ENCODE results near the gene SPAG4. TPM values are rescaled to one million over a fixed set of nuclear protein-coding genes. Genes with fewer than 3 reads are reported as not detected.

SPAG4 gene
- total and polyA plus RNA-seq, 10 of the 15 experiments (the other 5 are each of a cell fraction or from before 2014, with no cell fraction given): 0.90 to 12.5 (median 2.4) TPM

DNA sequence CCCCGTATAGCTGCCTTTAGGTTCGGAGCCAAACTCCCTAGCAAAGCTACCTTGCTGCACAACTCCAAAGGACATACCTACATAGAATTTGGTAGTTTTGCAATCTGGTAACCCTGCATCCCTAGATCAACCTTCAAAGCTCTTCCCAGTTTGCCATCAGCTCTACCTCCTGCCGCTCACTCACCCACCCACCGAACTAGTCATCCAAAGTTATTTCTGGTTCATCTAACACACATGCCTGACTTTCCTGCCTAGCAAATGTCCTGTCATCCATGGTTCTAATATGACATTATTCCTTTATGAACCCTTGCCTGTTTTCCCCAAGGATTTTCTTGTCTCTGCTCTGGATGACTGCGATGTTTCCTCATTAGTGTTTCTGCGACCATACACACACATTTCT, 21.6 kb downstream of the SPAG4 start:
- WGBS (ENCODE audit: insufficient coverage, insufficient replicate concordance, low lambda C conversion rate, missing lambda C conversion rate): 99% methylated on average over 6 of the region's 6 CpGs
- ChIA-PET SMC1A (ENCODE audit: uncharacterized antibody, unreplicated experiment) (interaction anchor here (1.2 to 1.6 kb wide), 2 partner anchors 11 to 21 kb away, joined by 3 to 4 read pairs; partner anchors contain the start of gene SPAG4), RAD21 (ENCODE audit: unreplicated experiment) (no interaction called here), CTCF (interaction anchor here (0.6 to 1.2 kb wide), 3 partner anchors 18 to 80 kb away, joined by 3 to 4 read pairs (median 4); no protein-coding TSS in a partner anchor), POLR2A (no interaction called here)
- no peak overlapping the region for H2AFZ ChIP-seq (ENCODE audit: control insufficient read depth, low read depth, low read length)
- ATAC-seq: no peak
- no peaks in the 10 kb centered on the region for H4K20me1 ChIP-seq (ENCODE audit: control insufficient read depth, insufficient read depth)
- in situ Hi-C loops (cut with MboI) (no loop called here), intact Hi-C loops (cut with micrococcal nuclease; ENCODE audit: unreplicated experiment) (no loop called here)
- H3K27ac ChIP-seq (ENCODE audit: control insufficient read depth, insufficient read depth): no peak overlapping the region
- H3K9me3 ChIP-seq (replicated peaks; ENCODE audit: control insufficient read depth, insufficient read depth, low read length): no peaks in the 10 kb centered on the region
- no peak for DNase-seq (ENCODE audit: low read depth, low spot score)
- no peak overlapping the region for H3K4me3 ChIP-seq
- no peaks in the 10 kb centered on the region; the same call in none of the 2 replicates for H3K79me2 ChIP-seq (ENCODE audit: control insufficient read depth, insufficient read depth, low read length)
- BruUV-seq (replicated peaks): no TSS peak
- FAIRE-seq: peak; percentile 18
- no peak overlapping the region for H3K4me2 ChIP-seq (ENCODE audit: control insufficient read depth, insufficient read depth)
- H3K4me1 ChIP-seq (ENCODE audit: control insufficient read depth, insufficient read depth, low read length): no peaks in the 10 kb centered on the region
- H3K27me3 ChIP-seq (replicated peaks in 1 of 2; ENCODE audit: control insufficient read depth in 2 of 2, insufficient read depth in 2 of 2, low read length in 1 of 2): no peaks in the 10 kb centered on the region
- H3K36me3 ChIP-seq (ENCODE audit: control insufficient read depth in 2 of 2, insufficient read depth in 2 of 2, low read length in 1 of 2): peaks cover 3 to 11% of the 10 kb centered on the region in 2 experiments; a peak in 3 of 4 replicates
- no peak for TF ChIP-seq ZNF274 (IDR thresholded peaks at IDR 0.05; ENCODE audit: insufficient read depth, insufficient read length)
- no peak for TF ChIP-seq MXI1 (IDR thresholded peaks at IDR 0.05; ENCODE audit: low read depth, low read length)
- no peak for TF ChIP-seq SPI1 (IDR thresholded peaks at IDR 0.05; ENCODE audit: borderline replicate concordance, insufficient read depth, low read depth, low read length)
- TF ChIP-seq SMAD5 (IDR thresholded peaks at IDR 0.05; ENCODE audit: low read depth): no peak
- no peak for TF ChIP-seq STAT3 (IDR thresholded peaks at IDR 0.05; ENCODE audit: low read depth, low read length)
- TF ChIP-seq CBFB (IDR thresholded peaks at IDR 0.05; ENCODE audit: low read depth): no peak
- TF ChIP-seq EP300 (IDR thresholded peaks at IDR 0.05; ENCODE audit: borderline replicate concordance in 1 of 2, control insufficient read depth in 1 of 2, low read depth in 2 of 2, low read length in 2 of 2): no peak
- TF ChIP-seq PAX5 (IDR thresholded peaks at IDR 0.05; ENCODE audit: borderline replicate concordance, low read depth, low read length): no peak
- TF ChIP-seq, protein P1, sequence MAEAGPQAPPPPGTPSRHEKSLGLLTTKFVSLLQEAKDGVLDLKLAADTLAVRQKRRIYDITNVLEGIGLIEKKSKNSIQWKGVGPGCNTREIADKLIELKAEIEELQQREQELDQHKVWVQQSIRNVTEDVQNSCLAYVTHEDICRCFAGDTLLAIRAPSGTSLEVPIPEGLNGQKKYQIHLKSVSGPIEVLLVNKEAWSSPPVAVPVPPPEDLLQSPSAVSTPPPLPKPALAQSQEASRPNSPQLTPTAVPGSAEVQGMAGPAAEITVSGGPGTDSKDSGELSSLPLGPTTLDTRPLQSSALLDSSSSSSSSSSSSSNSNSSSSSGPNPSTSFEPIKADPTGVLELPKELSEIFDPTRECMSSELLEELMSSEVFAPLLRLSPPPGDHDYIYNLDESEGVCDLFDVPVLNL (IDR thresholded peaks at IDR 0.05; ENCODE audit: low read depth, low read length): no peak
- no peak overlapping the region for H3K9ac ChIP-seq (ENCODE audit: control insufficient read depth, insufficient read depth, low read length)

All from GM12878 (cell line).